Stomach (tissue), 9 donors: ENCODE measurements around the gene KIF2C. TPM values are rescaled to one million over a fixed set of nuclear protein-coding genes. Genes with fewer than 3 reads are reported as not detected.

Experiments
- DNase-seq, 2 donors: peaks; one replicate each; pipeline versions ENCODE4 v3.0.0 to v3.0.0-alpha.2; 2013 to 2019
- H3K27ac ChIP-seq, 5 donors: fragments of 200-600 bp in 4 of 5; sonication (generic) in 4 of 5; one replicate each; pipeline ENCODE4 v1.5.1; 2013 to 2019; ENCODE audit warnings: mild to moderate bottlenecking in 1 of 5, moderate library complexity in 1 of 5
- H3K27me3 ChIP-seq, 3 donors: fragments of 200-600 bp; sonication (generic); one replicate each; pipeline ENCODE4 v1.5.1; 2017 to 2019; ENCODE audit warnings: mixed run types in 1 of 3
- H3K36me3 ChIP-seq, 4 donors: fragments of 200-600 bp; sonication (generic); 1 replicate in 3 of 4; 2 replicates in 1 of 4; pipeline ENCODE4 v1.5.1; 2016 to 2019
- H3K4me1 ChIP-seq, 4 donors: fragments of 200-600 bp; sonication (generic); one replicate each; pipeline ENCODE4 v1.5.1; 2016 to 2019
- H3K4me3 ChIP-seq, 4 donors: fragments of 200-600 bp; sonication (generic) in 3 of 4; one replicate each; pipeline ENCODE4 v1.5.1; 2016 to 2019; ENCODE audit warnings: mild to moderate bottlenecking in 1 of 4
- H3K9me3 ChIP-seq, 4 donors: fragments of 200-600 bp; sonication (generic); one replicate each; pipeline ENCODE4 v1.5.1; 2016 to 2019
- CTCF ChIP-seq, 7 experiments: fragments of 450-650 bp in 4 of 7; fragments of 200-600 bp in 3 of 7; sonication (generic) in 3 of 7; IDR thresholded peaks; one replicate each; pipeline ENCODE4 v1.5.1; 2016 to 2019; ENCODE audit warnings: antibody characterized with exemption in 7 of 7, control low read depth in 2 of 7, mild to moderate bottlenecking in 1 of 7
- EP300 ChIP-seq: sonication (generic); formaldehyde crosslinking; IDR thresholded peaks from one replicate; pipeline ENCODE4 v1.6.1; 2017; ENCODE audit warnings: antibody characterized with exemption
- POLR2A ChIP-seq, 4 donors: fragments of 450-650 bp; IDR thresholded peaks; one replicate each; pipeline ENCODE4 v1.6.1; 2016; ENCODE audit warnings: antibody characterized with exemption in 4 of 4, control low read depth in 2 of 4, mild to moderate bottlenecking in 1 of 4, moderate library complexity in 1 of 4
- POLR2AphosphoS5 ChIP-seq, 3 donors: sonication (generic); formaldehyde crosslinking; IDR thresholded peaks; one replicate each; pipeline ENCODE4 v1.6.1; 2016; ENCODE audit warnings: antibody characterized with exemption in 3 of 3
- WGBS, 5 donors: extraction: QIAGEN DNeasy Blood & Tissue Kit in 3 of 5; methylation state at CpG; one replicate each; pipeline versions ENCODE4 v1.1.5 to v1.1.7; 2013 to 2018; 5-methylcytosine and 5-hydroxymethylcytosine counted together
- intact Hi-C: fragments of 100-400 bp; cut with DNase I; formaldehyde crosslinking; loops from one replicate; pipeline ENCODE4 v1.15.1; 2023; ENCODE audit warnings: low total_unique reads
- polyA plus RNA-seq, 3 donors: library from polyadenylated mRNA; stranded (reverse); fragments of 200-250 nt; gene quantifications; one replicate each; pipeline ENCODE4 v1.2.3, GENCODE V29; 2013
- total RNA-seq, 5 donors: library from RNA; depleted of rRNA; stranded (reverse); fragments of >200 nt; gene quantifications; one replicate each; pipeline versions ENCODE4 v1.1.0 to v1.2.3, GENCODE V29; 2014 to 2016
- donor health status: healthy with polysubstance abuse.
- donor health status: Bipolar disorder and iron deficiency.
- donor health status: healthy.

KIF2C gene
- total and polyA plus RNA-seq, 8 donors: 1.4 to 34.8 (median 6.0) TPM

- Histone ChIP-seq H3K36me3 (peaks cover 41 to 56% (median 52%) of the 10 kb centered on the region in 4 donors), H3K9me3 (no peaks in the 10 kb centered on the region), H3K4me3 (peak overlapping the region; percentile 66 to 93 (median 82)), H3K4me1 (peaks cover 20 to 36% (median 31%) of the 10 kb centered on the region in 4 donors), H3K27me3 (no peaks in the 10 kb centered on the region), H3K27ac (peak overlapping the region; percentile 6 to 99 (median 95))
- DNase-seq: no peak
- TF ChIP-seq POLR2A (IDR thresholded peaks at IDR 0.05) (no peak), CTCF (IDR thresholded peaks at IDR 0.05) (no peak), EP300 (no peak), POLR2AphosphoS5 (IDR thresholded peaks at IDR 0.05) (no peak)
- WGBS, 5 donors: 25 to 46% (median 37%) methylated on average over 12 of the region's 12 CpGs
- intact Hi-C loops: no loop called here
Observed at GRCh38 chr1:44776730-44777068, 37.1 kb downstream of the KIF2C start.

- peaks cover 20 to 36% (median 31%) of the 10 kb centered on the region in 4 donors for H3K4me1 ChIP-seq
- peaks cover 41 to 61% (median 58%) of the 10 kb centered on the region in 4 donors for H3K36me3 ChIP-seq
- peak overlapping the region in 2 of 4 donors; percentile 77 to 87 for H3K4me3 ChIP-seq
- peak overlapping the region in 2 of 5 donors; percentile 95 for H3K27ac ChIP-seq
- intact Hi-C loops: no loop called here
- H3K27me3 ChIP-seq: no peaks in the 10 kb centered on the region
- WGBS, 5 donors: 65 to 76% (median 66%) methylated on average over 13 to 14 of the region's 14 CpGs
- no peaks in the 10 kb centered on the region for H3K9me3 ChIP-seq
- TF ChIP-seq CTCF (IDR thresholded peaks at IDR 0.05): no peak
- no peak for DNase-seq
Observed at GRCh38 chr1:44777547-44777946, 37.9 kb downstream of the KIF2C start.

GRCh38 chr1:44777969-44778635 is 38.5 kb downstream of the KIF2C start:
- Histone ChIP-seq H3K4me3 (peak overlapping the region in 2 of 4 donors; percentile 77 to 87), H3K4me1 (peaks cover 20 to 36% (median 31%) of the 10 kb centered on the region in 4 donors), H3K27me3 (no peaks in the 10 kb centered on the region), H3K36me3 (peaks cover 41 to 61% (median 58%) of the 10 kb centered on the region in 4 donors), H3K27ac (peak overlapping the region in 2 of 5 donors; percentile 24 to 95), H3K9me3 (no peaks in the 10 kb centered on the region)
- DNase-seq: no peak
- no peak for TF ChIP-seq EP300
- TF ChIP-seq CTCF (IDR thresholded peaks at IDR 0.05): no peak
- TF ChIP-seq POLR2A (IDR thresholded peaks at IDR 0.05): no peak
- no peak for TF ChIP-seq POLR2AphosphoS5 (IDR thresholded peaks at IDR 0.05)
- 56 to 67% (median 64%) methylated on average over 13 of the region's 13 CpGs for WGBS, 5 donors
- intact Hi-C loops: no loop called here

- Histone ChIP-seq H3K36me3 (peaks cover 41 to 61% (median 58%) of the 10 kb centered on the region in 4 donors), H3K4me3 (peak overlapping the region in 1 of 4 donors; percentile 77), H3K27me3 (no peaks in the 10 kb centered on the region), H3K27ac (no peak overlapping the region), H3K9me3 (no peaks in the 10 kb centered on the region), H3K4me1 (peaks cover 26 to 41% (median 37%) of the 10 kb centered on the region in 4 donors)
- TF ChIP-seq POLR2AphosphoS5 (IDR thresholded peaks at IDR 0.05) (no peak), CTCF (IDR thresholded peaks at IDR 0.05) (no peak), EP300 (no peak)
- DNase-seq: no peak
- 92 to 96% (median 94%) methylated on average over 6 of the region's 6 CpGs for WGBS, 5 donors
- intact Hi-C loops: no loop called here
Observed at GRCh38 chr1:44778705-44779576, 39.3 kb downstream of the KIF2C start.
